Common myeloid progenitor, CD34-positive (primary cell): ENCODE measurements around the gene SLIT3.
"Not testable (repeated sequence)": the region's sequence is repeated elsewhere in the genome, so short reads cannot be mapped to it uniquely, and the experiment has no call there.

Experiments
- CTCF ChIA-PET: fragments of 350-600 bp; sonication (Branson Sonifier 250); formaldehyde crosslinking; loops from one replicate; lab custom pipeline; 2021; ENCODE audit warnings: antibody characterized with exemption; lab: Charles Lee
- POLR2A ChIA-PET: fragments of 350-600 bp; sonication (Branson Sonifier 250); formaldehyde crosslinking; loops from one replicate; lab custom pipeline; 2021; ENCODE audit warnings: antibody characterized with exemption; lab: Charles Lee
- DNase-seq, 3 donors: peaks; one replicate each; pipeline versions ENCODE4 v3.0.0 to v3.0.0-alpha.2; 2013
- H3K27ac ChIP-seq, 2 experiments: 1 replicate in 1 of 2; 2 replicates in 1 of 2; pipeline ENCODE4 v1.7.0; 2013; ENCODE audit warnings: inconsistent platforms in 2 of 2, low read length in 2 of 2, mild to moderate bottlenecking in 2 of 2, low read depth in 1 of 2, moderate library complexity in 1 of 2; ENCODE audit not compliant: severe bottlenecking in 2 of 2, insufficient read depth in 1 of 2, poor library complexity in 1 of 2
- H3K27me3 ChIP-seq, 5 experiments: replicated peaks in 2 of 5; 1 replicate in 3 of 5; 2 replicates in 2 of 5; pipeline versions ENCODE4 v1.6.1 to v1.7.0; 2013; ENCODE audit warnings: low read length in 4 of 5, mild to moderate bottlenecking in 2 of 5, moderate library complexity in 2 of 5, inconsistent platforms in 1 of 5; ENCODE audit not compliant: insufficient read depth in 5 of 5, control insufficient read depth in 4 of 5
- H3K36me3 ChIP-seq, 4 experiments: 1 replicate in 2 of 4; 2 replicates in 2 of 4; pipeline versions ENCODE4 v1.6.1 to v1.7.0; 2013; ENCODE audit warnings: low read length in 3 of 4, control low read depth in 1 of 4, mild to moderate bottlenecking in 1 of 4; ENCODE audit not compliant: control insufficient read depth in 4 of 4, insufficient read depth in 4 of 4
- H3K4me1 ChIP-seq, 4 experiments: 1 replicate in 3 of 4; 2 replicates in 1 of 4; pipeline versions ENCODE4 v1.6.1 to v1.7.1; 2013; ENCODE audit warnings: low read length in 3 of 4, mild to moderate bottlenecking in 3 of 4, control low read depth in 1 of 4, inconsistent platforms in 1 of 4, moderate library complexity in 1 of 4; ENCODE audit not compliant: control insufficient read depth in 4 of 4, insufficient read depth in 4 of 4; ENCODE audit errors: control extremely low read depth in 1 of 4
- H3K4me3 ChIP-seq, 7 experiments: 1 replicate in 4 of 7; 2 replicates in 3 of 7; pipeline versions ENCODE4 v1.5.1 to v1.7.0; 2013; ENCODE audit warnings: mild to moderate bottlenecking in 7 of 7, low read length in 6 of 7, moderate library complexity in 6 of 7, inconsistent platforms in 2 of 7, low read depth in 2 of 7, control low read depth in 1 of 7; ENCODE audit not compliant: insufficient read depth in 4 of 7, control insufficient read depth in 1 of 7; ENCODE audit errors: extremely low read depth in 1 of 7
- H3K9me3 ChIP-seq, 5 experiments: 1 replicate in 4 of 5; 2 replicates in 1 of 5; pipeline versions ENCODE4 v1.6.1 to v1.7.1; 2013; ENCODE audit warnings: low read length in 4 of 5, mild to moderate bottlenecking in 2 of 5, inconsistent platforms in 1 of 5, low read depth in 1 of 5, moderate library complexity in 1 of 5; ENCODE audit not compliant: control insufficient read depth in 4 of 5, insufficient read depth in 2 of 5; ENCODE audit errors: control extremely low read depth in 1 of 5
- WGBS: methylation state at CpG from one replicate; pipeline ENCODE4 v1.1.5; 2013; ENCODE audit not compliant: insufficient coverage; 5-methylcytosine and 5-hydroxymethylcytosine counted together

Gene SLIT3

DNA sequence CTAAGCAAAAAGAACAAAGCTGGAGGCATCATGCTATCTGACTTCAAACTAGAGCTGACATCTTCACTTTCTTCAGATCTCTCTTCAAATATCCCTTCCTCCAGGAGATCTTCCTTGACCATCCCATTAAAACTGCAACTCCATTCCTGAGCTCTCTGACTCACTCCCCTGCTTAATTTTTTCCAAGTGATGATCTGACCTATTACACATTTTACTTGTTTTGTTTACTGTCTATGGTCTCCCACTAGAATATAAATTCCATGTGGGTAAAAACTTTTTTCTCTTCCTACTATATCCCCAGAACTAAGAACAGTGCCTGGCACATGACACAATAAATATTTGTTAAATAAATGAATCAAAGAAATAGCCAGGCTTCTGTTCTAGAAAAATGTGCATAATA, 87.5 kb downstream of the SLIT3 start:
- Histone ChIP-seq H3K27ac (no peak overlapping the region), H3K27me3 (no peaks in the 10 kb centered on the region), H3K36me3 (no peaks in the 10 kb centered on the region), H3K4me3 (no peak overlapping the region), H3K9me3 (no peaks in the 10 kb centered on the region), H3K4me1 (no peaks in the 10 kb centered on the region)
- ChIA-PET POLR2A (no interaction called here), CTCF (no interaction called here)
- no peak for DNase-seq

DNA sequence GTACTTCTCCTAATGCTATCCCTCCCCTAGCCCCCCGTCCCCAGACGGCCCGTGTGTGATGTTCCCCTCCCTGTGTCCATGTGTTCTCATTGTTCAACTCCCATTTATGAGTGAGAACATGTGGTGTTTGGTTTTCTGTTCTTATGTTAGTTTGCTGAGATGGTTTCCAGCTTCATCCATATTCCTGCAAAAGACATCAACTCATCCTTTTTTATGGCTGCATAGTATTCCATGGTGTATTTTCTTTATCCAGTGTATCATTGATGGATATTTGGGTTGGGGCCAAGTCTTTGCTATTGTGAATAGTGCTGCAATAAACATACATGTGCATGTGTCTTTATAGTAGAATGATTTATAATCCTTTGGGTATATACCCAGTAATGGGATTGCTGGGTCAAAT, 89.2 kb downstream of the SLIT3 start:
- CTCF ChIA-PET: interaction anchor here (1.2 kb wide), 1 partner anchor 10 kb away, joined by 3 read pairs; no protein-coding TSS in a partner anchor
- H3K27me3 ChIP-seq, H3K4me3 ChIP-seq, POLR2A ChIA-PET, DNase-seq, H3K36me3 ChIP-seq, H3K27ac ChIP-seq, H3K9me3 ChIP-seq, H3K4me1 ChIP-seq: not testable (repeated sequence)
- no CpG with 5 or more reads among the region's 3 CpGs for WGBS

DNA sequence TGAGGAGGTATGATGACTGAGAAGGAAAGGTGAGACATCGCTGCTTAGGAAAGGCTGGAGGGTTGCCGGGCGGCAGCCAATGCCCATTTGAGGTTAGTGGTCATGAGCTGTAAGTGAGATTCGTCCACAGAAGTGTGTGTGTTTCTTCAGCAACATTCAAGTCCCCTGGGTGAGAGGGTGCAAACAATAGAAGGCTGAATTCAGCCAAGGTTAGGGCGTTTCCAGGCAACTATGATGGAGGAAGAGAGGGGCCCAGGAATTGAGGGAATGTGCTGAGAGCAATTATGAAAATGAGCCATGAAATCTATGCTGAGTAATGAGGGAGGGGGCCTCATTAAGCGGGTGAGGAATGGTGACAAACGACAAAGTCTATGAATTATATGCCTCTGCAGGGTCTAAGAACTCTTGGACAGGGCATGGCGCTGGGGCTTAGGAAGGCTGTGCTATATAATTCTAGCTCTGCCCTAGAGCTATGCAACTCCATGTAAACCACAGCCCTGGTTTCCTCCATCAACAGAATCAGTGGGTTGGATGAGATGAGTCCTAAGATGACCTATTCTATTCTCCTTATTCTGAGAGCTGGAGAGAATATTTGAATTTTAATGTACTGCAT, 96.0 kb downstream of the SLIT3 start:
- ChIA-PET CTCF (no interaction called here), POLR2A (no interaction called here)
- 90% methylated on average over 8 of the region's 8 CpGs for WGBS
- no peak for DNase-seq
- no peaks in the 10 kb centered on the region for H3K4me1 ChIP-seq
- no peaks in the 10 kb centered on the region for H3K27me3 ChIP-seq
- H3K9me3 ChIP-seq: peaks cover 0 to 4% (median 0%) of the 10 kb centered on the region in 5 experiments
- H3K36me3 ChIP-seq: no peaks in the 10 kb centered on the region
- no peak overlapping the region for H3K4me3 ChIP-seq
- H3K27ac ChIP-seq: no peak overlapping the region

- Histone ChIP-seq H3K27me3 (no peaks in the 10 kb centered on the region), H3K36me3 (no peaks in the 10 kb centered on the region), H3K4me1 (no peaks in the 10 kb centered on the region), H3K27ac (no peak overlapping the region), H3K4me3 (no peak overlapping the region), H3K9me3 (peaks cover 0 to 4% (median 0%) of the 10 kb centered on the region in 5 experiments)
- CTCF ChIA-PET: no interaction called here
- DNase-seq: no peak
- POLR2A ChIA-PET: no interaction called here
- 100% methylated on average over 1 of the region's 3 CpGs for WGBS
Measured at GRCh38 chr5:169202969-169203368, 98.0 kb downstream of the SLIT3 start.

- CTCF ChIA-PET: no interaction called here
- POLR2A ChIA-PET: no interaction called here
- no peak overlapping the region for H3K27ac ChIP-seq
- peaks cover 0 to 4% (median 2%) of the 10 kb centered on the region in 5 experiments for H3K9me3 ChIP-seq
- no peaks in the 10 kb centered on the region for H3K27me3 ChIP-seq
- no peak overlapping the region for H3K4me3 ChIP-seq
- no peaks in the 10 kb centered on the region for H3K36me3 ChIP-seq
- H3K4me1 ChIP-seq: no peaks in the 10 kb centered on the region
- no peak for DNase-seq
Measured at GRCh38 chr5:169201597-169201996, 99.3 kb downstream of the SLIT3 start.

DNA sequence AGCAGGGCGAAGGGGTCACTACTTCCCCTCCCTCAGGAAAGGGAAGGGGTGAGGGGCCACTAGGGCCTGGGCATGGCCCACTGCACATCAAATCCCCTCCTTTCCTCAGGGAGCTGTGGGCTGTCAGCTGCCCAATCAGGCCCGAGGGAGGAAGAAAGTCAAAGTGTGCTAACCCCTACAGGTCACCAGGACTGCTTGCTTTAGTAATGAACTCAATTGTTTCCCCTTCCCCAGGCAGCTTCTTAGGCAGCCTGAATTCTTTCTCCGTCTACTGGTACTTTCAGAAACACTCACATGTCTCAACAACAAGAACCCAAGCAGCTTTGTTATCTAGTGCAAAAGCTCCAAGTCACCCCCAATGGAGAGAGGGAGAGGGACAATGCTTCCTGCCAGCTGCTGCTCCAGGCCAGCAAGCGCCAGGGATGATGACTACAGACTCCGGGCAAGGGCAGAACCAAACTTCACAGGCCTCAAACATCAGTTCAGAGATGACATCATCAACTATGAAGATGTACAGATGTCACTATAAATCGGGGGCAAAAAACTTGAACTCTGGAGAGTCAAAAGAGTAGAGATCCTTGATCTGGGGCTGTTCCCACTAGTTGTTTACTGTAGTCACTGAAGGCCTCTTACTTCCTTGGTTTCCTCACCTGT, 100.7 kb downstream of the SLIT3 start:
- Histone ChIP-seq H3K27ac (no peak overlapping the region), H3K27me3 (no peaks in the 10 kb centered on the region), H3K4me3 (no peak overlapping the region), H3K9me3 (peaks cover 0 to 4% (median 2%) of the 10 kb centered on the region in 5 experiments), H3K4me1 (no peaks in the 10 kb centered on the region), H3K36me3 (no peaks in the 10 kb centered on the region)
- 93% methylated on average over 3 of the region's 6 CpGs for WGBS
- ChIA-PET CTCF (no interaction called here), POLR2A (no interaction called here)
- DNase-seq: no peak

- Histone ChIP-seq H3K27ac (no peak overlapping the region), H3K9me3 (peaks cover 0 to 4% (median 2%) of the 10 kb centered on the region in 5 experiments), H3K4me3 (no peak overlapping the region), H3K4me1 (no peaks in the 10 kb centered on the region), H3K36me3 (no peaks in the 10 kb centered on the region), H3K27me3 (no peaks in the 10 kb centered on the region)
- POLR2A ChIA-PET: no interaction called here
- DNase-seq: no peak
- CTCF ChIA-PET: no interaction called here
- WGBS: 100% methylated on average over 1 of the region's 1 CpG
Measured at GRCh38 chr5:169197343-169197742, 103.6 kb downstream of the SLIT3 start.
